ENCODE measurements around the gene DACT2.

DACT2 gene

GRCh38 chr6:168344338-168344737 is 24.8 kb upstream of the DACT2 start:
- TF ChIP-seq, protein P1, sequence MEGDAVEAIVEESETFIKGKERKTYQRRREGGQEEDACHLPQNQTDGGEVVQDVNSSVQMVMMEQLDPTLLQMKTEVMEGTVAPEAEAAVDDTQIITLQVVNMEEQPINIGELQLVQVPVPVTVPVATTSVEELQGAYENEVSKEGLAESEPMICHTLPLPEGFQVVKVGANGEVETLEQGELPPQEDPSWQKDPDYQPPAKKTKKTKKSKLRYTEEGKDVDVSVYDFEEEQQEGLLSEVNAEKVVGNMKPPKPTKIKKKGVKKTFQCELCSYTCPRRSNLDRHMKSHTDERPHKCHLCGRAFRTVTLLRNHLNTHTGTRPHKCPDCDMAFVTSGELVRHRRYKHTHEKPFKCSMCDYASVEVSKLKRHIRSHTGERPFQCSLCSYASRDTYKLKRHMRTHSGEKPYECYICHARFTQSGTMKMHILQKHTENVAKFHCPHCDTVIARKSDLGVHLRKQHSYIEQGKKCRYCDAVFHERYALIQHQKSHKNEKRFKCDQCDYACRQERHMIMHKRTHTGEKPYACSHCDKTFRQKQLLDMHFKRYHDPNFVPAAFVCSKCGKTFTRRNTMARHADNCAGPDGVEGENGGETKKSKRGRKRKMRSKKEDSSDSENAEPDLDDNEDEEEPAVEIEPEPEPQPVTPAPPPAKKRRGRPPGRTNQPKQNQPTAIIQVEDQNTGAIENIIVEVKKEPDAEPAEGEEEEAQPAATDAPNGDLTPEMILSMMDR (conservative IDR thresholded peaks at IDR 0.05; ENCODE audit: low read depth), result no peak
- H3K27ac ChIP-seq, result no peak overlapping the region
- CTCF ChIA-PET, result no interaction called here
- no peak for DNase-seq (ENCODE audit: low spot score)
- POLR2A ChIA-PET (ENCODE audit: low non-redundant PET), result no interaction called here

DNA sequence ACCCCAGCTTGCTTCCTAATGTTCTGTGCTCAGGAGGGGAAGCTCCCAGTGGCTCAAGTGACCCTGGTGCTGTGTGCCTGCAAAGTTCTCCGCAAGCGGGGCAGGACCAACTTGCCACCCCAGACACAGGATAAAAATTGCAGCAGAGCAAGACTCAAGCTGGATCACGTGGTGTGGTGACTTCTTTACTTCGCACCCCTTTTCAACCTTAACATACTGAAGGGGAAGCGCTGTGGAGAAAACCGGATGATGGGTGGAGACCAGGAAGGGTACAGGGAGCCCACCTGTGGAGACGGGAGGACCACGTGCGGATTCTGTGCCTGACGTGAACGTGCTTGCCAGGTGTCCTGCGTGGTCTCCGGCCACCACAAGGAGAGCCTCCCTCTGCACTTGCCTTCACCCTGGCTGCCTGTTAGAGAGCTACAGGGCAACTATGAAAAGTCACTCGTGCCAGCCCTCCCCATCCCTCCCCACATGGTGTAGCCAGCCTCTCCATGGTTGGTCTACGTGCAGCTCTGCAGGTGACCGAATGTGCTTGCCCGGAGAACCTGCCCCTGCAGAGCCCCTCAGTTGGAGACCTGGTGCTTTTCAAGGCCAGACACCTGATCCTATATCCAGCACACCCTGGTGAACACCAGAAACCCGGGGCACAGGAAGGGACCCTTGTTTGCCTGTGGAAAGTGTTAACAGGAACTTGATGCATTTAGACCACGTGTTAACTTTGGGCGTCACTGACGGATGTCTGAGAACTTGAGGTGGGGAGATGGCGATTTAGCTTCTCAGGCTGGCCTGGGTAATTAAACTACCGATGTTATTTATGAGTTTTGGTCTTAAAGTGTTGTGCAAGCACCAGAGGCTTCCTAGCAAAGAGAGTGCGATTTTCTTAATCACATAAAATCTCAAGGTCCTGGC is 23.9 kb upstream of the DACT2 start:
- ChIA-PET CTCF (interaction anchor here (0.6 kb wide), 1 partner anchor 390 kb away, joined by 7 read pairs; no protein-coding TSS in a partner anchor), POLR2A (ENCODE audit: low non-redundant PET) (no interaction called here)
- no peak for DNase-seq (ENCODE audit: low spot score)
- TF ChIP-seq, protein P1 (conservative IDR thresholded peaks at IDR 0.05; ENCODE audit: low read depth), result no peak
- H3K27ac ChIP-seq, result no peak overlapping the region

- TF ChIP-seq, protein P1 (conservative IDR thresholded peaks at IDR 0.05; ENCODE audit: low read depth), result no peak
- CTCF ChIA-PET, result interaction anchor here (0.6 kb wide), 1 partner anchor 389 kb away, joined by 7 read pairs; no protein-coding TSS in a partner anchor
- POLR2A ChIA-PET (ENCODE audit: low non-redundant PET), result no interaction called here
Observed at GRCh38 chr6:168342636-168343035, 23.1 kb upstream of the DACT2 start.

DNA sequence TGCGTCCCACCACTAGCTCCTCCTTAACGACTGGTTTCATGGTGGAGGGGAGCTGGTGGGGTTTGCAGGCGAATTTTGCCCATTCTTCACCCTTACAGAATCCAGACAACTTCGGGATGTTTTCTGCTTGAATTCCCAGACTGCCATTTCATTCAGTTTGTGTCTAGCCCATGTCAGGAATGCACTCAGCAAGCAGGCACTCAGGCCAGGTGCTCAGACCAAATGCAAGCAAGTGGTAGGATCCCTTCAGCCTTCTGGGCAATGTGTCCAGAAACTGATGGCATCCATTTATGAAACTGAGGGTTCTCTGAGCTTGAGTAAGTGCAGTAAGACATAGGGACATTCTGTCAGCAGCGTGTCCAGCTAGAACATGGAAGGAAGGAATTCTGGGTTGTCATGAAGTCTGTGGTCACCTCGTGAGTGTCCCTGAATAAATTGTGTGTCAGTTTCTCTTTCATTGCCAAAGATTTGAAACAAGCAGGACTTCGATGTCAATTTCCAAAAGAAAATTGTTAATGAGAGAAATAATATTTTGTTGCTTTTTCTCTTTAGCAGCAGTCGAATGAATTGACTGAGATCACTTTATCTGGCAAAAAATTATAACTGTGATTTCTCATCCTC is 21.8 kb upstream of the DACT2 start:
- ChIA-PET POLR2A (ENCODE audit: low non-redundant PET) (no interaction called here), CTCF (interaction anchor here (0.6 kb wide), 1 partner anchor 183 kb away, joined by 4 read pairs; no protein-coding TSS in a partner anchor)
- TF ChIP-seq, protein P1 (conservative IDR thresholded peaks at IDR 0.05; ENCODE audit: low read depth), result no peak
- H3K27ac ChIP-seq, result no peak overlapping the region
- no peak for DNase-seq (ENCODE audit: low spot score)

More at GRCh38 chr6:168342636-168343035, 23.1 kb upstream of the DACT2 start:
- DNase-seq (ENCODE audit: low spot score), result peak; percentile 49
- H3K27ac ChIP-seq, result no peak overlapping the region

DNA sequence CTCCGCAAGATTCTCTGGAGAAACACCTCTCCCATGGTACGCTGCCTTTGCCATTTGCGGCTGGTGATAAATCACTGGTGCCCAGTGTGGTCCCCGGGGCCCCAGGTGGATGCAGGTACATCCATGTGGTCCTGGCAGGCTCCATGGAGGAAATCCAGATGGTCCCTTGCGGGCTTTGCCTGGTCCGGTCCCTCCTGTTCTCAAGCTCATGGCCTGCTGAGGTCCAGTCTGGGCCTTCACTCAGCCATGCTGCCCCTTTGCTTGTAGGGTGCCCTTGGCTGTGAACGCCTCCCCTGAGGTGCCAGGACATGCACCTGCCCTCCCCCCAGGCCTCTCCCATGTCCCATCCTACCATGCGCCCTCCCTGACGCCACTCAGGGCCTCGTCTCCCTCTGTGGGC is 21.2 kb upstream of the DACT2 start:
- POLR2A ChIA-PET (ENCODE audit: low non-redundant PET), result no interaction called here
- TF ChIP-seq, protein P1 (conservative IDR thresholded peaks at IDR 0.05; ENCODE audit: low read depth), result no peak
- CTCF ChIA-PET, result interaction anchor here (0.6 kb wide), 1 partner anchor 182 kb away, joined by 4 read pairs; no protein-coding TSS in a partner anchor
- no peak overlapping the region for H3K27ac ChIP-seq
- DNase-seq (ENCODE audit: low spot score), result no peak

DNA sequence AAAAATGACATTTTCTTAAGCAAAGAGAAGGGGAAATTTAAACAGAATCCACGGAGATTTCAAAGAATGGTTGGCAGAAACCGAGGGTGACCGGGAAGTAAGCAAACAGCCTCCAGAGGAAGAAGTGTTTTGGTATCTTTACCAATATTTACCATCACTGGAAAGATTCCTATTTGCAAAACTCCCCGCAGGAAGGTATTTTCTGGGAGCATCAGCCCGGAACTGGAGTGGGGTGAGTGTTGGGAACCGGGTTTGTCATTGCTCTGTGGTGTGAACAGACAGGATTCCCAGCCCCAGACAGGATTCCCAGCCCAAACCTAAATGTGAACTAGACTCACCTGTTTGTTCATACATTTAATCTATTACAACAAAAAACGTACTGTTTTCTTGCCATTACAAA is 19.2 kb upstream of the DACT2 start:
- H3K27ac ChIP-seq, result no peak overlapping the region
- CTCF ChIA-PET, result interaction anchor here (0.7 kb wide), 1 partner anchor 677 kb away, joined by 3 read pairs; no protein-coding TSS in a partner anchor
- POLR2A ChIA-PET (ENCODE audit: low non-redundant PET), result no interaction called here
- TF ChIP-seq, protein P1 (conservative IDR thresholded peaks at IDR 0.05; ENCODE audit: low read depth), result no peak
- no peak for DNase-seq (ENCODE audit: low spot score)
